Eye (tissue), 1 donor: Measurements from ENCODE around the gene GRIA1.
"Not testable (repeated sequence)": the region's sequence is repeated elsewhere in the genome, so short reads cannot be mapped to it uniquely, and the experiment has no call there.

Experiments
- DNase-seq: peaks from one replicate; pipeline ENCODE4 v3.0.0-alpha.2; 2015

The GRIA1 gene

DNA sequence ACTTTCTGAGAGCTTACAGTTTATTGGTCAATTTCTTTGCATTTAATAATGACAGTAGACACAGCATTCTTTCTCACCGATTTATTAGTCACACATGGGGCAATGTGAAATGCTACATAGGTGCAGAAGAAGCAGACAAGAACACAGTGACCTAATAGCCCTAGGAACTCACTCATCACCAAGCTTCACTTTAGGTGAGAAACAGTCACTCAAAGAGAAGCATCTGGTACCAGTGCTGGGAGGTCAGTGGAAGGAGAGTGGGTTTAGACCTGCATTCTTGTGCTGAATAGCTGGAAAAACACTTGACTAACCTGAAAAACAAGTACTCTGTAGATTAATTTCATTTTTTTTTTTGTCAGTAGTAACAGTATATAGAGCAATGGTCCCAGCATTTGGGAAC lies 179.6 kb downstream of the GRIA1 start:
- no peak for DNase-seq

- no peak for DNase-seq
Observed at GRCh38 chr5:153671653-153672346, 181.3 kb downstream of the GRIA1 start.

DNA sequence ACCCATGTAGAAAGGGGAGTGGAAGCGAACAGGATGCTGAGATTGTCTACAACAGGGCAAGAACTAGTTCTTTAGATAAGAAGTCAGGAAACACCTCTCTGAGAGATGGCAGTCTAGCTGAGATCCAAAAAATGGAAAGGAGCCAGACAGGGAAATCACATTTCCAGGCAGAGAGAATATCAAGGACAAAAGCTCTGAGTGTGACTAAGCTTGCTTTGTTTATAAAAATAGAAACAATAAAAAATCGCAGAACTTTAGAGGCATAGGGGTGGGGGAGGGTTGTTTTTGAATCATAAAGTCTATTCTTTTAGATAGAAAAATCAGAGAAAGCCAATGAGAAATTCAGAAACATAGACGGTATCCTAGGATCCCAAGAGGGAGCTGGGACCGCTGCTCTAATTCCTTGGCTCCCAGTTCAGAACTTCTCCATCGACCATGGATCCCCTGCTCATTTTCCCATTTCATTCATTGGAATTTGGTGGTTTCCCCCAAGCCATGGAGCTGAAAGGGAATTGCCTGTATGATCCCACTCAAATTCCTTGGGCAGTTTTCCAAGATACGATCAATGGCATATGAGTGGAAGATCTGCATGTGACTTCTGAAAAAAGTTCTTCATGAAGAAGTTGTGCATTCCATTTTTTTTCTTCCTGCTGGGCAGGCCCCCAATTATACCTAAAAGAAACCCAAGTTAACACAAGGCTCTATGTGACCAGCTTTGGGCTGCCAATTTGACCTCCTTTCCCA lies 182.0 kb downstream of the GRIA1 start:
- no peak for DNase-seq

- no peak for DNase-seq
Observed at GRCh38 chr5:153674356-153674755, 183.9 kb downstream of the GRIA1 start.

- no peak for DNase-seq
Observed at GRCh38 chr5:153676406-153676805, 185.9 kb downstream of the GRIA1 start.

DNA sequence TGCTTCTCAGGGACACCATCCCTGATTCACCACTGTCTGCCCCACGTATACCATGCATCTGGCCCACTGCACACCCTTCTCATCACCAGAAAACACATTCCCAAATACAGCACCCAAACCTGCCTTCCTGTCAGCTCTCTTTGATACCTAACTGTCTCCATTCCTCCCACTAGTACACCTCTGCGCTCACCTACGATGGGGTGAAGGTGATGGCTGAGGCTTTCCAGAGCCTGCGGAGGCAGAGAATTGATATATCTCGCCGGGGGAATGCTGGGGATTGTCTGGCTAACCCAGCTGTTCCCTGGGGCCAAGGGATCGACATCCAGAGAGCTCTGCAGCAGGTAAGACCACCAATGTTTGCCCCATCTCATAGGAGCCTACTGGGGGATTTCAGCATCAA lies 186.4 kb downstream of the GRIA1 start:
- no peak for DNase-seq

DNA sequence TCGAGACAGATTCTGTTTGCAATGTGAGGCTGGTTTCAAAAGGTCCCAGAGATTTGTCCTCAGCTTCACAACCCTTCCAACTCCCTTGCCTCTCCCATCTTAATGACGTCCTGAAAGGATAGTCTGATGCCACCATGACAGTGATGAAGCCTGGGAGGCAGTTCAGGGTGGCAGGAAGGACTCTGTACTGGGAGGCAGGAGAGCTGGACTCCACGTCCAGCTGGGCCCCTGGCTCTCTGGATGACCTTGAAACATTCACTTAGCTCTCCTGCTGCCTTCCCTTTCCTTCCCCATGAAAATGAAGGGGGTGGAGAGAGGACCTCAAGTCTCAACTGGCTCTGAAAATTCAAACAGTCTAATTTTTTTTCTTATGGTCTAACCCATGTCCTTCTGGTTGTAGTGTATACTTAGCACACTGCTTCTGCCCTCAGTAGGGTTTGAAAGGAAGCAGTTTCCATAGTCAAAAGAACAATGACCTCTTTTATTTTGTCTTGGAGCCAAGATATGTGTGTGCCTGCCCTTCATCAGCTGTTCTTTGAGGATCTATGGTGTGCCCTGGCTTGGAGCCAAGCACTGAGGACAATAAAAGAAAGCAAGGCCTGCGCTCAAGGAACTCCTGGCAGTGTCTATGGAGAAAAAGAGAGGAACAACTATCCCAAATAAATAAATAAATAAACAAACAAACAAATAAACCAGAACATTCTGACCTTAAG lies 188.3 kb downstream of the GRIA1 start:
- DNase-seq: no peak

DNA sequence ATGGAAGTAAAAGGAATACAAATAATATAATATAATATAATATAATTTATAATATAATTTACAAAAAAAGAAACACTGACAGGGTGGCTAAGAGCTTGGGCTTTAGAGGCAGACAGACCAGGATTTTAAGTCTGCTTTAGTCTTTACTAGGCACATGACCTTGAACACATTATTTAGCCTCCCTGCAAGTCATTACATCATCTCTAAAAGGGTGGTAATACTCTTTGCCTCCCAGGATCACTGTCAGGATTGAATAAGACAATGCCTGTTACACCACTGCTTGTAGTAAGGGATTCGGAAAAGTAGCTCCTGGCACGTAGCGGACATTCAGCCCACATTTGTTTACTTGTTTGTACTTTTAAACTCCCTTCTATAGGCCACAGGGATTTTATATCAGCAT lies 199.8 kb downstream of the GRIA1 start:
- no peak for DNase-seq

- DNase-seq: no peak
Observed at GRCh38 chr5:153696256-153696655, 205.8 kb downstream of the GRIA1 start.

- no peak for DNase-seq
Observed at GRCh38 chr5:153699035-153699434, 208.6 kb downstream of the GRIA1 start.

GRCh38 chr5:153700940-153701339 lies 210.5 kb downstream of the GRIA1 start:
- peak; percentile 27 for DNase-seq

DNA sequence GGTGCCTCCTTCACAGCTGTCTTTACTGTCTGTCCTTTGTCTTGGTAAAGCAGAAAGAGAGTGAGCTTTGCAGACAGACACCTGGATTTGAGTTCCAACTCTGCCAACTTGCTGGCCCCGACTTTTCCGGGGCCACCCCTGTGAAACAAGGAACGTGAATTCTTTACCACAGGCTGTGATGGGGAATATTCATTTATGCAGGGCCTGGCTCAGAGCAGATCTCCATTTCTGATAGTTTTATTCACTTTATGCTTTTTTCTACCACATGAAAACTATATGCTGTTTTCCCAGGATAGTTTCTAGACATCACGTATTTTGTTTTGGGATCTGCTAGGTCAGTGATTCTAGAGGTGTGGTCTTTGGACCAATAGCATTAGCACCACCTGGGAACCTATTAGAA lies 211.8 kb downstream of the GRIA1 start:
- no peak for DNase-seq

DNA sequence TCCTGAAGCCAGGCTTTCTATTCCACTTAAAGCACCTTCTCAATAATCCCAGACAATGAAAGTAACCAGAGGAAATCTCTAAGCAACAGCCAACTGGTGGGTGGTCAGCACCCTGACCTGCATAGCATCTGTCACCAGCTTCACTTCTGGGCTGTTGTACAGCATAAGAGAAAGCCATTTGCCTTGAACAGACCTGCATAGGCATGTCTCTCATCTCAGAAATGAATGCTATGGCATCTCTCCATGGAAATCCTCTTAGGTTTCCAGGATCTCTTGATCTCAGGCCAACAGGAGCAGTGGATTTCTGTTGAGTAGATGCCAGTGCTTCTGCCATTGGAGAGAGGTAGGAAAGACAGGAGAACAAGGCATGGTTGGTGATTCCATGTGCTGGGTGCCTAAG lies 213.6 kb downstream of the GRIA1 start:
- DNase-seq: no peak

DNA sequence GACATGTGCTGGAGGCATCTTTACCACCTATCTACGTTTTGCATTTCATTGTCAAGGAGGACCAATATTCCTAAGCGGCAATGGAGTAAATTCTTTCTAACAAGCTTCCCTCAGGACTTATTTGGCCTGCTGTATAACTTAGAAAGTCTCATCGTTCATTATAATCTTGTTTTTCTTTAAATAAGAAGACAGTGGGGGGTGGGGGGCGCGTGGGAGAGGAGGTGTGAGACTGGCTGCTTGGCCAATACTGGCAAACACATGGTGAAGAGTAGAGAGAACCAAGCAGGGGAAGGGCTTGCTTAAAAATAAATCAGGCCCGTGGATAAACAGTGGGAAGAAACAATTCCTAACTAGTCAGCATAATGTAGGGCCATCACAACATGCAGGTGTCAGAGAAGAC lies 217.2 kb downstream of the GRIA1 start:
- DNase-seq: no peak

DNA sequence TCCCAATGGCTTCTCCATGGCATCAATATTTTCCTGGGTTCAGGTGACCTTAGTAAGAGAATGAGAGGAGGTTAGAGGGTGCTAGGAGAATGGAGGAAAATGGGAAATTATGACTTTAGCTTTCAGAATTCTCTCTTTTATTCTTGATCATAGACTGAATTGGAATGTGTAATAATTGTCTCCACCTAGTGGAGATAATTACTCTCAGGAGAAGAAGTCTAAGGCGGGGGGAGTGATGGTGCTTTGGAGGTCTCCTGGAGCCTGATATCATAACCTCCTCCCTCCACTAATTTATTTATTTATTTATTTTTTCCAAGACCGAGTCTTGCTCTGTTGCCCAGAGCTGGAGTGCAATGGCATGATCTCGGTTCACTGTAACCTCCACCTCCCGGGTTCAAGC lies 221.3 kb downstream of the GRIA1 start:
- no peak for DNase-seq

- DNase-seq: no peak
Observed at GRCh38 chr5:153712946-153713345, 222.5 kb downstream of the GRIA1 start.

GRCh38 chr5:153713943-153714342 lies 223.5 kb downstream of the GRIA1 start:
- peak; percentile 30 for DNase-seq

DNA sequence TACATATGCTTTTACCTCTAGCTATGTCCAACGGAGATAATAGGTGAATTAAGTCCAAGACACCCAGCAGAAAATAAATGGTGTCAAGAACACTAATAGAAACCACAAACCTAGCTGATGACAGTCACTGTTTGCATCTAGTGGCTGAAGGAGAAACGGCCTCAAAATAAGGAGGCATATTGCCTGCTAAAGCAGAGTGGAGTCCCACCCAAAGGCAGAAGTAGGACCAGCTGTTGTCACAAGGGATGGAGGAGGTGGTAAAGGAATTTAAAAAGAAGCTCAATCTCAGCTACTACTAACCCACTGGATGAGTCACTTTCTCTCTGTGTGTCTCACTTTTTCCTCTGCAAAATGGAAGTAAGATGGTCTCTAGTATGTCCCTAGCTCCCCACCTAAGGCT lies 224.3 kb downstream of the GRIA1 start:
- DNase-seq: no peak

DNA sequence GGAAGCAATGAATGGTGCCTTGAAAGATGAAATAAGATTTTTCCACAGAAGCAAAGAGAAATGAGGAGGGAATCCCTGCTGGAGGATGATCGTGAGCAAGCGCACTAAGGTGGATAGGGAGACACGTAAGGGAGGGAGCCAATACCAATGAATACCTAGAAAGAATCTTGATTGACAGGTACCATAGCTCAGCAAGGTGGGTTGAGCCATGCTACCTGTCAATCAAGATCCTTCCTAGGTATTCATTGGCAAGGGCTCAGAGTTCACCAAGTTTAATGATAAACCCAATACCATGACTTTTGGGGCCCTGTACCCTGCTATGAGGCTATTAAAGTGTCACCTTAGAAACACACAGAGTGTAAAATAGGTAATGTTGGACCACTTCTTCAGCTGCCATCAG lies 226.8 kb downstream of the GRIA1 start:
- DNase-seq: no peak

DNA sequence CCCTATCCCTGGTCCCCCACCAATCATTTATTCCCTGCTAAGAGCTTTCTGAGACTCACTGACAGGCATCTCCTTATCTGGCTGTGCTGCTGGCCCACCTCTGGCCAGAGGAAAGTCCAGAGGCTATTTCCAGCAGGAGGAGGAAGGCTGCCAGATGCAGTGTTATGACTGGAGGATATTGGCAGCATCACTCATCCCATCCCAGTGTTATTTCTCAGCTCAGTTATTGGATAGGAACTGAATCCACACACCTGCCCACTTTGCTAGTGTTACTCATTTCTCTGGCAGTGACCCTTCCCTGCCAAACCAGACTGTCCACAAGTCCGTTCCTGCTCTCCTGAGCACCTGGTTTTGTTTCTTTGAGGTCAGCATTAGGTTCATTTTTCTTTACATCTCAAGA lies 228.2 kb downstream of the GRIA1 start:
- DNase-seq: no peak

- no peak for DNase-seq
Observed at GRCh38 chr5:153719324-153719723, 228.9 kb downstream of the GRIA1 start.

DNA sequence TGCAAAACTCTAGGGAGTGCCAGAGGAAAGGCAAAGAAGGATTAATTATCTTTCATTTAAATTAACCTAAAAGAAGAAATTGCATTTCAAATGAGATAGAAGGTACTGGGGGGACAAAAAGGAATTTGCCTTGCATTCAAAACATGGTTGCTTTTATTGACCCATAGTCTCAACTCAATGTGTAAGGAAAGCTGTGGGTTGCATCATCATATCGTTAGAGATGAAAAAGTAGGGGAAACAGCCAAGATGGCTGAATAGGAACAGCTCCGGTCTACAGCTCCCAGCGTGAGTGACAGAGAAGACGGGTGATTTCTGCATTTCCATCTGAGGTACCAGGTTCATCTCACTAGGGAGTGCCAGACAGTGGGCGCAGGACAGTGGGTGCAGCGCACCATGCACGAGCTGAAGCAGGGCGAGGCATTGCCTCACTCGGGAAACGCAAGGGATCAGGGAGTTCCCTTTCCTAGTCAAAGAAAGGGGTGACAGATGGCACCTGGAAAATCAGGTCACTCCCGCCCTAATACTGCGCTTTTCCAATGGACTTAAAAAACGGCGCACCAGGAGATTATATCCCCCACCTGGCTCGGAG lies 232.6 kb downstream of the GRIA1 start:
- not testable (repeated sequence) for DNase-seq

DNA sequence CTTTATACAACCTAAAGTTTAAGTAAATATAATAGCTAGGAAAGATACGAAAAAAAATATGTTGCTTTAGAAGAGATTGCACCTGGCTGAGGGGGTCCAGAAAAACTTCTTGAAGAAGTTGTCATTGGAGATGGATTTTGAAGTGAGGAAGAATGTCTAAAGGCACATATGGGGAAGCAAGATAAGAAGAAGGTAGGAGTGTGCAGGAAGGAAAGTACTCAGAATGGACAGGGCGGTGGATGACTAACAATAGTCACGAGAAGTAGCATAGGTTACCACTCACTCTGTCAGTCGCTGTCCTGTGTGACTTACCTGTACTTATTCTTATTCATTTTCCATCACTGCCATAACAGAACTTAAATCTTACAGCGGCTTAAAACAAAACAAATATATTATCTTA lies 251.6 kb downstream of the GRIA1 start:
- DNase-seq: no peak

GRCh38 chr5:153744751-153745150 lies 254.3 kb downstream of the GRIA1 start:
- DNase-seq: no peak
